A549 (cell line): ENCODE data around the gene TMIGD3. TPM values are rescaled to one million over a fixed set of nuclear protein-coding genes. Genes with fewer than 3 reads are reported as not detected.
A peak's percentile ranks its signal among the peaks of the same experiment; 100 is the strongest.

Source experiments
- ATAC-seq, 2 experiments: fragments of 200-7000 bp in 1 of 2; fragments of >200 bp in 1 of 2; cut with Nextera tagmentation in 1 of 2; cut with Tn5 transposase in 1 of 2; 3 replicates each; pipeline versions ENCODE4 v1.8.0 to v1.9.1; 2018 to 2020; ENCODE audit warnings: mild to moderate bottlenecking in 1 of 2, moderate library complexity in 1 of 2
- CTCF ChIA-PET: fragments of 300-600 bp; sonication (Branson Sonifier 250); formaldehyde crosslinking; extraction: SDS; loops from one replicate; lab custom pipeline; 2021; ENCODE audit warnings: antibody characterized with exemption, inconsistent platforms; lab: Yijun Ruan, JAX
- POLR2A ChIA-PET: fragments of 350-600 bp; formaldehyde crosslinking; extraction: SDS; loops from one replicate; lab custom pipeline; 2021; ENCODE audit warnings: antibody characterized with exemption, inconsistent platforms; lab: Yijun Ruan, JAX
- DNase-seq, 2 experiments: peaks; one replicate each; pipeline versions ENCODE4 v3.0.0 to v3.0.0-alpha.2; 2011 to 2016; ENCODE audit warnings: low read depth in 1 of 2, low spot score in 1 of 2
- FAIRE-seq: peaks from 2 replicates; lab custom pipeline; 2011; peaks lifted over from hg19 to GRCh38; lab: Jason Lieb, UNC
- H3K27ac ChIP-seq, 2 experiments: fragments of >200 bp; sonication (Bioruptor Twin); formaldehyde crosslinking; 3 replicates each; pipeline ENCODE4 v1.5.1; 2016 to 2017
- H3K4me1 ChIP-seq: fragments of >200 bp; sonication (Bioruptor Twin); formaldehyde crosslinking; 3 replicates; pipeline ENCODE4 v1.6.1; 2016
- H3K4me2 ChIP-seq: fragments of >200 bp; sonication (Bioruptor Twin); formaldehyde crosslinking; 3 replicates; pipeline ENCODE4 v1.6.1; 2016
- H3K4me3 ChIP-seq: fragments of >200 bp; sonication (Bioruptor Twin); formaldehyde crosslinking; 3 replicates; pipeline ENCODE4 v1.5.1; 2016
- H3K9me3 ChIP-seq: fragments of >200 bp; sonication (Bioruptor Twin); formaldehyde crosslinking; 3 replicates; pipeline ENCODE4 v1.6.1; 2016
- ATOH8 ChIP-seq: fragments of 250-450 bp; sonication (Bioruptor Pico); IDR thresholded peaks from 2 replicates; pipeline ENCODE4 v1.5.0; 2020; ENCODE audit warnings: low read depth, mild to moderate bottlenecking, moderate library complexity
- BCL3 ChIP-seq: fragments of >200 bp; sonication (Bioruptor Twin); formaldehyde crosslinking; IDR thresholded peaks from 3 replicates; pipeline ENCODE4 v1.6.1; 2016
- BHLHE40 ChIP-seq: IDR thresholded peaks from 2 replicates; pipeline ENCODE4 v1.6.1; 2012; ENCODE audit warnings: low read depth, low read length, inconsistent platforms
- CBX2 ChIP-seq: fragments of 200-600 bp; sonication (generic); IDR thresholded peaks from 2 replicates; pipeline ENCODE4 v1.6.1; 2016; ENCODE audit warnings: low read depth, mild to moderate bottlenecking, borderline replicate concordance
- CBX8 ChIP-seq: fragments of 200-600 bp; sonication (generic); IDR thresholded peaks from 2 replicates; pipeline ENCODE4 v1.6.1; 2016
- CEBPB ChIP-seq, 2 experiments: fragments of >200 bp in 1 of 2; sonication (Bioruptor Twin) in 1 of 2; formaldehyde crosslinking in 1 of 2; IDR thresholded peaks; 2 replicates each; pipeline ENCODE4 v1.6.1; 2012 to 2016
- CTCF ChIP-seq: fragments of >200 bp; sonication (Bioruptor Twin); formaldehyde crosslinking; IDR thresholded peaks from 3 replicates; pipeline ENCODE4 v1.5.1; 2016
- FOSB ChIP-seq: fragments of 250-450 bp; sonication (Bioruptor Pico); IDR thresholded peaks from 2 replicates; pipeline ENCODE4 v1.5.0; 2020; ENCODE audit warnings: mild to moderate bottlenecking, moderate library complexity
- FOSL2 ChIP-seq, 2 experiments: fragments of 450-650 bp in 1 of 2; fragments of >200 bp in 1 of 2; sonication (Bioruptor Twin) in 1 of 2; formaldehyde crosslinking; IDR thresholded peaks; 2 replicates each; pipeline versions ENCODE4 v1.5.0 to v1.6.1; 2016 to 2020; ENCODE audit warnings: mild to moderate bottlenecking in 1 of 2, moderate library complexity in 1 of 2
- HDAC2 ChIP-seq: fragments of 200-600 bp; sonication (generic); IDR thresholded peaks from 2 replicates; pipeline ENCODE4 v1.6.1; 2016
- HES2 ChIP-seq: fragments of >200 bp; sonication (Bioruptor Twin); formaldehyde crosslinking; IDR thresholded peaks from 2 replicates; pipeline ENCODE4 v1.6.1; 2016
- HOXB5 ChIP-seq: fragments of 250-450 bp; sonication (Bioruptor Pico); IDR thresholded peaks from 2 replicates; pipeline ENCODE4 v1.5.0; 2020; ENCODE audit warnings: mild to moderate bottlenecking, moderate library complexity
- KDM1A ChIP-seq: fragments of 200-600 bp; sonication (generic); IDR thresholded peaks from 2 replicates; pipeline ENCODE4 v1.6.1; 2016; ENCODE audit warnings: low read depth, mild to moderate bottlenecking
- MAFK ChIP-seq: fragments of 450-650 bp; IDR thresholded peaks from 2 replicates; pipeline ENCODE4 v1.6.1; 2014; ENCODE audit not compliant: partially characterized antibody
- MAZ ChIP-seq: fragments of 150-350 bp; IDR thresholded peaks from 2 replicates; pipeline ENCODE4 v1.6.1; 2014; ENCODE audit warnings: antibody characterized with exemption, low read depth, low read length, borderline replicate concordance
- PHF8 ChIP-seq: fragments of 200-600 bp; sonication (generic); IDR thresholded peaks from 2 replicates; pipeline ENCODE4 v1.6.1; 2016; ENCODE audit warnings: low read depth, mild to moderate bottlenecking, antibody characterized with exemption, moderate library complexity, borderline replicate concordance
- POLR2A ChIP-seq: IDR thresholded peaks from 2 replicates; pipeline ENCODE4 v1.6.1; 2012; ENCODE audit warnings: mild to moderate bottlenecking, low read length
- RARB ChIP-seq: fragments of 250-450 bp; sonication (Bioruptor Pico); IDR thresholded peaks from 2 replicates; pipeline ENCODE4 v1.8.0; 2021; ENCODE audit warnings: mild to moderate bottlenecking, moderate library complexity
- RNF2 ChIP-seq: fragments of 200-600 bp; sonication (generic); IDR thresholded peaks from 2 replicates; pipeline ENCODE4 v1.6.1; 2016; ENCODE audit warnings: low read depth, mild to moderate bottlenecking, antibody characterized with exemption, moderate library complexity, borderline replicate concordance
- TP53 ChIP-seq: fragments of 250-450 bp; sonication (Bioruptor Pico); IDR thresholded peaks from 2 replicates; pipeline ENCODE4 v1.5.0; 2021; ENCODE audit warnings: mild to moderate bottlenecking, moderate library complexity
- ZC3H11A ChIP-seq: fragments of 450-650 bp; IDR thresholded peaks from 2 replicates; pipeline ENCODE4 v1.6.1; 2014; ENCODE audit warnings: antibody characterized with exemption, mild to moderate bottlenecking
- ZFP36 ChIP-seq: fragments of 450-650 bp; IDR thresholded peaks from 2 replicates; pipeline ENCODE4 v1.6.1; 2014; ENCODE audit warnings: borderline replicate concordance; ENCODE audit not compliant: partially characterized antibody
- WGBS: methylation state at CpG from one replicate; pipeline ENCODE4 v1.1.6; 2017; ENCODE audit errors: missing lambda C conversion rate; 5-methylcytosine and 5-hydroxymethylcytosine counted together
- polyA plus RNA-seq, 4 experiments: library from polyadenylated mRNA; depleted of rRNA in 3 of 4; stranded (reverse); fragments of >200 nt; fragmentation: RNase III in 1 of 4; extraction: RNeasy Plus Mini Kit Qiagen cat#74134 plus additional on column Dnase treatment in 1 of 4; gene quantifications; 2 replicates in 3 of 4; 3 replicates in 1 of 4; pipeline ENCODE4 v1.2.3, GENCODE V29; 2011 to 2017

Gene TMIGD3
- polyA plus RNA-seq, 2 of the 4 experiments (the other 2 are of a cell fraction), result not detected

GRCh38 chr1:111465754-111466153, 37.7 kb downstream of the TMIGD3 start:
- DNase-seq (no peak), ATAC-seq (no peak), FAIRE-seq (no peak)
- ChIA-PET POLR2A (no interaction called here), CTCF (no interaction called here)
- 95% methylated on average over 2 of the region's 2 CpGs for WGBS
- H3K9me3 ChIP-seq, result no peaks in the 10 kb centered on the region
- H3K27ac ChIP-seq, result no peak overlapping the region
- H3K4me2 ChIP-seq, result no peak overlapping the region
- no peak for TF ChIP-seq TP53 (CRISPR knock-in tag)
- TF ChIP-seq ZFP36, result no peak
- no peak for TF ChIP-seq BHLHE40
- H3K4me3 ChIP-seq, result no peak overlapping the region
- no peaks in the 10 kb centered on the region for H3K4me1 ChIP-seq

GRCh38 chr1:111463029-111463683, 40.3 kb downstream of the TMIGD3 start:
- Histone ChIP-seq H3K4me3 (no peak overlapping the region), H3K4me2 (no peak overlapping the region), H3K4me1 (no peaks in the 10 kb centered on the region), H3K9me3 (no peaks in the 10 kb centered on the region), H3K27ac (no peak overlapping the region)
- ATAC-seq, result no peak
- DNase-seq, result no peak
- WGBS, result 60% methylated on average over 4 of the region's 4 CpGs
- TF ChIP-seq CBX2, result no peak
- TF ChIP-seq POLR2A, result no peak
- TF ChIP-seq FOSB (CRISPR knock-in tag), result no peak
- TF ChIP-seq ATOH8 (CRISPR knock-in tag), result no peak
- no peak for TF ChIP-seq MAZ
- TF ChIP-seq FOSL2 (IDR thresholded peaks at IDR 0.05), result no peak
- no peak for TF ChIP-seq FOSL2 (CRISPR knock-in tag; IDR thresholded peaks at IDR 0.05)
- no peak for TF ChIP-seq KDM1A
- no peak for TF ChIP-seq HDAC2
- POLR2A ChIA-PET, result no interaction called here
- no peak for FAIRE-seq
- CTCF ChIA-PET, result interaction anchor here (1.0 to 1.7 kb wide), 2 partner anchors 12 to 45 kb away, joined by 6 read pairs; no protein-coding TSS in a partner anchor

GRCh38 chr1:111462370-111463028, 40.9 kb downstream of the TMIGD3 start:
- ChIA-PET POLR2A (no interaction called here), CTCF (interaction anchor here (1.0 to 1.7 kb wide), 2 partner anchors 11 to 45 kb away, joined by 6 read pairs; no protein-coding TSS in a partner anchor)
- Histone ChIP-seq H3K27ac (no peak overlapping the region), H3K4me1 (no peaks in the 10 kb centered on the region), H3K4me3 (no peak overlapping the region), H3K4me2 (no peak overlapping the region), H3K9me3 (no peaks in the 10 kb centered on the region)
- TF ChIP-seq CEBPB (IDR thresholded peaks at IDR 0.05), result peak in 1 of 2 experiments; percentile 45; a peak in 1 of 4 replicates
- peak; percentile 52 for TF ChIP-seq MAFK
- no peak for TF ChIP-seq RNF2
- DNase-seq, result no peak
- 91% methylated on average over 4 of the region's 4 CpGs for WGBS
- no peak for ATAC-seq
- FAIRE-seq, result no peak

GRCh38 chr1:111461765-111462164, 41.7 kb downstream of the TMIGD3 start:
- no peak overlapping the region for H3K4me3 ChIP-seq
- H3K9me3 ChIP-seq, result no peaks in the 10 kb centered on the region
- FAIRE-seq (no peak), DNase-seq (no peak), ATAC-seq (no peak)
- ChIA-PET CTCF (interaction anchor here (1.7 kb wide), 1 partner anchor 46 kb away, joined by 6 read pairs; no protein-coding TSS in a partner anchor), POLR2A (no interaction called here)
- no peak overlapping the region for H3K27ac ChIP-seq
- H3K4me1 ChIP-seq, result no peaks in the 10 kb centered on the region
- no peak overlapping the region for H3K4me2 ChIP-seq
- TF ChIP-seq HES2 (no peak), HOXB5 (CRISPR knock-in tag) (no peak), CTCF (no peak), RNF2 (no peak), CBX8 (no peak), PHF8 (no peak), RARB (no peak), ZC3H11A (no peak), CBX2 (no peak), BCL3 (no peak)
- WGBS, result 93% methylated on average over 4 of the region's 6 CpGs
